Cardiac fibroblast (primary cell): ENCODE data around the gene PPDPF.

Source experiments
- DNase-seq, 2 donors: peaks; one replicate each; pipeline versions ENCODE4 v3.0.0 to v3.0.0-alpha.2; 2010; ENCODE audit warnings: low read depth in 2 of 2
- H3K4me3 ChIP-seq, 2 donors: replicated peaks in 1 of 2; 1 replicate in 1 of 2; 2 replicates in 1 of 2; pipeline ENCODE4 v1.5.1; 2011; ENCODE audit warnings: low read depth in 2 of 2, low read length in 2 of 2, mild to moderate bottlenecking in 2 of 2, moderate library complexity in 1 of 2
- TF ChIP-seq, protein P1 (sequence below): IDR thresholded peaks from one replicate; pipeline ENCODE4 v1.5.1; 2011; ENCODE audit warnings: low read depth, mild to moderate bottlenecking, low read length, inconsistent platforms

Gene PPDPF

DNA sequence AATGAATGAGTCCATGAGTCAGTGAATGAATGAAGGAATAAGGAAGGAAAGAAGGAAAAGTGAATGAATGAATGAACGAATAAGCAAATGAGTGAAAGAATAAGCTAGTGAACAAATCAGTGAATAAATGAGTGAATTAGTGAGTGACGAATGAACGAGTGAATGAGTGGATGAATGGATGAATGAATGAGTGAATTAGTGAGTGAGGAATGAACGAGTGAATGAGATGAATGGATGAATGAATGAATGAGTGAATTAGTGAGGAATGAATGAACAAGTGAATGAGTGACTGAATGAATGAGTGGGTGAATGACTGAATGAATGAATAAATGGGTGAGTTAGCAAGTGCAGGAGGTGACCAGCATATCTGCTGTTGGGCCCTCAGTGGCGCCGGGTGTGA, 23.2 kb downstream of the PPDPF start:
- H3K4me3 ChIP-seq = no peak overlapping the region
- TF ChIP-seq, protein P1, sequence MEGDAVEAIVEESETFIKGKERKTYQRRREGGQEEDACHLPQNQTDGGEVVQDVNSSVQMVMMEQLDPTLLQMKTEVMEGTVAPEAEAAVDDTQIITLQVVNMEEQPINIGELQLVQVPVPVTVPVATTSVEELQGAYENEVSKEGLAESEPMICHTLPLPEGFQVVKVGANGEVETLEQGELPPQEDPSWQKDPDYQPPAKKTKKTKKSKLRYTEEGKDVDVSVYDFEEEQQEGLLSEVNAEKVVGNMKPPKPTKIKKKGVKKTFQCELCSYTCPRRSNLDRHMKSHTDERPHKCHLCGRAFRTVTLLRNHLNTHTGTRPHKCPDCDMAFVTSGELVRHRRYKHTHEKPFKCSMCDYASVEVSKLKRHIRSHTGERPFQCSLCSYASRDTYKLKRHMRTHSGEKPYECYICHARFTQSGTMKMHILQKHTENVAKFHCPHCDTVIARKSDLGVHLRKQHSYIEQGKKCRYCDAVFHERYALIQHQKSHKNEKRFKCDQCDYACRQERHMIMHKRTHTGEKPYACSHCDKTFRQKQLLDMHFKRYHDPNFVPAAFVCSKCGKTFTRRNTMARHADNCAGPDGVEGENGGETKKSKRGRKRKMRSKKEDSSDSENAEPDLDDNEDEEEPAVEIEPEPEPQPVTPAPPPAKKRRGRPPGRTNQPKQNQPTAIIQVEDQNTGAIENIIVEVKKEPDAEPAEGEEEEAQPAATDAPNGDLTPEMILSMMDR = no peak

DNA sequence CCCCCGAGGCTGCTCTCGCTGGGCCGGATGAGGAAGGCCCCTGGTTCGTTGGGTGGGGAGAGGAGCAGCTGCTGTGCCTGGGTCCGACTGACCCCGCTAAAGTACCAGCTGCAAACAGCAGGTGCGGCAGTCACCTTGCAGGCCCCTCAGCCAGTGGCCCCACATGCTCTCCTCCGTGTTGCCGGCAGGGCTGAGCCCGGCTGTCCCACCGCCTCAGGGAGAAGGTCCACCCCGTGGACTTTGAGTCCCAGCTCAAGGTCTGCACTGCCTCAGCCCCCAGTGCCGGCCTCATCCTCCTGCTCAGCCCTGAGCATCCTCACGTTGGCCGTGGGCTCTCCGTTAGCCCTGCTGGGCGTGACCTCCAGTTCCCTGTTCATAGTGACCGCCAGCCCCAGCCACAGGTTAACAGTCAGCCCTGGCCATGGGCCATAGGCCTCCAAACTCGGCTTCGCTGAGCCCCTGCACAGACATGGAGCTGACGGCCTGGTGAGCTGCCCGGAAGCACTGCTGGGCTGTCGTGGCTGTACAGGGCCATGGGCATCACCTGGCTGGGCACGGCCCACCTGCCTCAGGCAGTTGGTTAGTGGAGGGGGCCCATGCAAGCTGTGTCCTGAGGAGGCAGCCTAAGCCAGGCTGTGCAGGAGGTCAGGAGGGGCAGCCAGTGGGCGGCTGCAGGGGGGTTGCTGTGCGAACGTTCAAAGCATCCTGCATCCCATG, 23.8 kb downstream of the PPDPF start:
- TF ChIP-seq, protein P1 = no peak
- DNase-seq = no peak
- no peak overlapping the region for H3K4me3 ChIP-seq

More for the DNA sequence above, 23.2 kb downstream of the PPDPF start:
- DNase-seq = no peak

DNA sequence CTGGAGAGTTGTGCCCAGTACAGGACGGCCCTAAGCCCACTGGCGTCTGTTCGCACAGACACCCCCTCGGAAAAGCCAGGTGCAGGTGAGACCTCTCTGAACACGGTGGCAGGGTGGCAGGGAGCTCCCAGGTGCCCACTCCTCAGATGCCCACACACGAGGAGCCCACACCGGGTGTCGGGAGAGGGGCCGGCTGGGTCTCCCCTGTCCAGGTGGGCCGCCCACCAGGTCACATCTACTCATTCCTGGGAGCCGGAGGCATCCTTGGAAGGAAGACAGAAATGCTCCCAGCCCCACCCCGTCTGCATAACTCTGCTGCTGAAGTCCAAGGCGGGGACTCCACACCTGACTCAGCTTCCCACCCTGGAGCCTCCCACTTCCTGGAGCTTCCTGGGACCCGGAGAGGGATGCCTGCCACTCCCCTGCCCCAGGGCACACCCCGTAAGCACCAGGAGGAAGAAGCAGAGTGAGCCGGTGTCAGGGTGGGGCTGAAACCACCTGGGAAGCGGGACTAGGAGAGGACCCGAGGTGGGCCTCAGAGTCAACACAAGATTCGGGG, 24.5 kb downstream of the PPDPF start:
- TF ChIP-seq, protein P1 = no peak
- H3K4me3 ChIP-seq = no peak overlapping the region
- no peak for DNase-seq

DNA sequence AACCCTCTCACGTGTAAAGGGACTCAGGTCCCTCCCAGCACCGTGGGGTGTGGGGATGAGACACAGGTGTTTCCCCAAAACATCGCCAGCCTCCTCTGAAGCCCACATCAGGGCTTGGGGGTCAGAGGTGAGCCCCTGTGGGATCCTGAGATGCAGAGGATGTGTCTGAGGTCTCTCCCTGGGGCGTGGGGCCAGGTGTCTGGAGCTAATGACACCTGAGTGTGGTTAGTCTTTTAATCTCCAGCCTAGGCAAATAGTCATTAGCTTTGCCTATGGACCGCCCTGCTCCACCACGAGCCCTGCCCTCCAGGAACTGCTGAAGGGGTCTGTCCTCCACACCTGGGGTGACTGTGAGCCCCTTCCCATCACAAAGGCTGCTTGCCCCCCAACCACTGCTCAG, 25.2 kb downstream of the PPDPF start:
- DNase-seq = no peak
- H3K4me3 ChIP-seq = no peak overlapping the region
- TF ChIP-seq, protein P1 = no peak

DNA sequence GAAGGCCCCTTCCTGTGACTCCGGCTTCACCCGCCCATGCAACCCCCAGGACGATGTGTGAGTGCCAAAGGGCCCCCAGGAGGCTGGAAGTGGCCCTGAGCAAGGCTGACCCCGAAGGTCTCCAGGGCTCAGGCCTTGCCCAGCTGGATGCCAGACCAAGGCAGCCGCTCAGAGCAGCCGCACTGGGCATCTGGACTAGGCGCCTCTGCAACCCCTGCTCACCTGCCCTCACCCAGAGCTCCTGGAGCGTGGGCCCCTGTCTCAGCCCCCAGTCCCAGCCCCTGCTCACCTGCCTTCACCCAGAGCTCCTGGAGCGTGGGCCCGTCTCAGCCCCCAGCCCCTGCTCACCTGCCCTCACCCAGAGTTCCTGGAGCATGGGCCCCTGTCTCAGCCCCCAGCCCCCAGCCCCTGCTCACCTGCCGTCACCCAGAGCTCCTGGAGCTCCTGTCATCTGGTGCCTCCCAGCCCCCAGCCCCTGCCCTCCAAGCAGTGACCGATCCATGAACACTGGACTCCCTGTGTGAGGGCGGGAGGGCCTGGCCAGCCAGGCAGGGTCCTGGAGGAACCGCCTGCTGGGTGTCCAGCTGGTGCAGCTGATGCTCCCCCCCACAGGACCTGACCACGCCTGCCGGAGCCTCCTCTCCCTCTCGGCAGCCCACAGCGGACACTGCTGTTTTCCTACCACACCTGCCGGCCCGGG, 25.8 kb downstream of the PPDPF start:
- H3K4me3 ChIP-seq = no peak overlapping the region
- TF ChIP-seq, protein P1 = no peak
- no peak for DNase-seq

DNA sequence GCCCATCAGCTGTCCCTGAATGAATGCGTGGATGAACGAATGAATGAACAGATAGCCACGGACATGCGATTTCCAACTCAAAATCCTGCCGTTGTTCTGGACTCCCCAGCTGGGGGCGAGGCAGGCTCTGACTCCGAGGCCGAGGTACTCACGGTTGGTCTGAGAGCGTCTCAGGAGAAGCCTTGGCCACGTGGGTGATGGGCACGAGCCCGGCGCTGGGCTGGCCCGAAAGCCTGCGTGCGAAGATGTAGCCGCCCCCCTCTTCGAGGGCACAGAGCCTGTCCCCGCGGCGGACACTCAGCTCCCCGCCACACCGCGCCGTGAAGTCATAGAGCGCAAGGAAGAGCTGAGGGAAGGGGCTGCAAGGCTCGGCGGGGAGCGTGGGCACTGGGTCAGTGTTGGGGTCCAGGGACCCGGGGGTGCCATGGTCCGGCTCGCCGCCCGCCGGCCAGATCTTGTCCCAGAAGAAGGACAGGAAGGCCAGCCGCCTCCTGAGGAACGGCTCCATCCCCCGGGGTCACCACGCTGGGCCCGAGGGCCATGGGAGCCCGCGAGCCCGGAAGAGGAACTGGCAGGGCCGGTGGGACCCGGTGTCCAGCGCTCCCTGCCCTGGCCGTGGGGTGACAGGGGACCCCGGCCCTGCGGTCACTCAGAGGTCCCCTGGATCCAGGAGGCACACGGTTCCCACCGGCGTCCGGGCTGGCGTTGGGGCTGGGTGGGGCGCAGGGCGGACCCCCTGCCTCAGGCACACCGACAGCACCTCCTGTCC, 26.6 kb downstream of the PPDPF start:
- DNase-seq = no peak
- H3K4me3 ChIP-seq = no peak overlapping the region
- TF ChIP-seq, protein P1 = no peak
